Astrocyte (in vitro differentiated cells and primary cell): ENCODE results near the gene TMBIM1. TPM values are rescaled to one million over a fixed set of nuclear protein-coding genes. Genes with fewer than 3 reads are reported as not detected.
A peak's percentile ranks its signal among the peaks of the same experiment; 100 is the strongest.

ENCODE experiments used
- DNase-seq: peaks from one replicate; pipeline ENCODE4 v3.0.0-alpha.2; 2010; ENCODE audit warnings: low read depth
- FAIRE-seq: peaks from 2 replicates; lab custom pipeline; 2011; peaks lifted over from hg19 to GRCh38; lab: Jason Lieb, UNC
- H2AFZ ChIP-seq: 2 replicates; pipeline ENCODE4 v1.6.0; 2012; ENCODE audit warnings: low read depth, low read length, inconsistent platforms
- H3K27ac ChIP-seq: 2 replicates; pipeline ENCODE4 v1.5.1; 2011; ENCODE audit warnings: low read depth, low read length, inconsistent platforms
- H3K27me3 ChIP-seq: 2 replicates; pipeline ENCODE4 v1.6.0; 2011; ENCODE audit warnings: low read length, inconsistent platforms; ENCODE audit not compliant: insufficient read depth
- H3K36me3 ChIP-seq: 2 replicates; pipeline ENCODE4 v1.5.1; 2011; ENCODE audit warnings: low read length, inconsistent platforms; ENCODE audit not compliant: insufficient read depth
- H3K4me1 ChIP-seq: 2 replicates; pipeline ENCODE4 v1.5.1; 2011; ENCODE audit warnings: low read length, inconsistent platforms; ENCODE audit not compliant: insufficient read depth
- H3K4me2 ChIP-seq: 2 replicates; pipeline ENCODE4 v1.6.0; 2012; ENCODE audit warnings: low read length, inconsistent platforms
- H3K4me3 ChIP-seq: 2 replicates; pipeline ENCODE4 v1.5.1; 2011; ENCODE audit warnings: low read depth, mild to moderate bottlenecking, low read length, inconsistent platforms; ENCODE audit not compliant: insufficient read depth
- H3K79me2 ChIP-seq: 2 replicates; pipeline ENCODE4 v1.6.0; 2012; ENCODE audit warnings: mild to moderate bottlenecking, low read length, inconsistent platforms; ENCODE audit not compliant: insufficient read depth
- H3K9ac ChIP-seq: 2 replicates; pipeline ENCODE4 v1.6.0; 2012; ENCODE audit warnings: mild to moderate bottlenecking, low read length, inconsistent platforms
- H3K9me3 ChIP-seq: 2 replicates; pipeline ENCODE4 v1.5.1; 2012; ENCODE audit warnings: low read depth, mild to moderate bottlenecking, low read length, inconsistent platforms; ENCODE audit not compliant: insufficient read depth
- H4K20me1 ChIP-seq: 2 replicates; pipeline ENCODE4 v1.6.0; 2012; ENCODE audit warnings: low read length, inconsistent platforms; ENCODE audit not compliant: insufficient read depth
- H3K27ac Mint-ChIP-seq: one replicate; pipeline ENCODE4 v1.8.0; 2021; ENCODE audit warnings: mild to moderate bottlenecking, mixed read lengths; ENCODE audit not compliant: unreplicated experiment
- H3K27me3 Mint-ChIP-seq: one replicate; pipeline ENCODE4 v1.8.0; 2021; ENCODE audit warnings: low read depth, mixed read lengths; ENCODE audit not compliant: unreplicated experiment
- H3K36me3 Mint-ChIP-seq: one replicate; pipeline ENCODE4 v1.8.0; 2021; ENCODE audit warnings: low read depth, mixed read lengths; ENCODE audit not compliant: unreplicated experiment
- H3K4me1 Mint-ChIP-seq: one replicate; pipeline ENCODE4 v1.8.0; 2021; ENCODE audit warnings: low read depth, mixed read lengths; ENCODE audit not compliant: unreplicated experiment
- H3K4me3 Mint-ChIP-seq: one replicate; pipeline ENCODE4 v1.8.0; 2021; ENCODE audit warnings: mild to moderate bottlenecking, moderate library complexity, mixed read lengths; ENCODE audit not compliant: unreplicated experiment
- H3K9me3 Mint-ChIP-seq: one replicate; pipeline ENCODE4 v1.8.0; 2021; ENCODE audit warnings: mild to moderate bottlenecking, mixed read lengths; ENCODE audit not compliant: unreplicated experiment
- CTCF ChIP-seq: IDR thresholded peaks from 2 replicates; pipeline ENCODE4 v1.5.1; 2011; ENCODE audit warnings: low read depth, mild to moderate bottlenecking, inconsistent platforms, low read length, moderate library complexity; ENCODE audit not compliant: insufficient read depth
- EZH2 ChIP-seq: IDR thresholded peaks from 2 replicates; pipeline ENCODE4 v1.6.1; 2012; ENCODE audit warnings: mild to moderate bottlenecking, low read length, inconsistent platforms; ENCODE audit not compliant: insufficient read depth
- total RNA-seq: library from RNA; stranded (reverse); gene quantifications from 2 replicates; pipeline ENCODE4 v1.2.1, GENCODE V29; 2021

TMBIM1 gene
- total RNA-seq, 1 donor from 2014 or later, result 37.2 TPM

GRCh38 chr2:218286570-218287459, 5.5 kb downstream of the TMBIM1 start:
- Histone ChIP-seq H3K4me2 (peak overlapping the region; percentile 81), H3K79me2 (peaks cover 80% of the 10 kb centered on the region), H4K20me1 (peaks cover 21% of the 10 kb centered on the region), H3K4me1 (peaks cover 76% of the 10 kb centered on the region), H3K27me3 (no peaks in the 10 kb centered on the region), H3K36me3 (no peaks in the 10 kb centered on the region), H3K9ac (peak overlapping the region; percentile 90), H2AFZ (peak overlapping the region; percentile 69), H3K9me3 (no peaks in the 10 kb centered on the region), H3K4me3 (peak overlapping the region; percentile 48), H3K27ac (peak overlapping the region; percentile 100)
- peak overlapping the region; percentile 66 for H3K4me3 Mint-ChIP-seq
- peaks cover 50% of the 10 kb centered on the region for H3K4me1 Mint-ChIP-seq
- FAIRE-seq (no peak), DNase-seq (peak; percentile 95)
- H3K36me3 Mint-ChIP-seq, result peaks cover 2% of the 10 kb centered on the region
- H3K27me3 Mint-ChIP-seq, result no peaks in the 10 kb centered on the region
- H3K9me3 Mint-ChIP-seq, result no peaks in the 10 kb centered on the region
- TF ChIP-seq CTCF (no peak), EZH2 (no peak)
- peak overlapping the region; percentile 98 for H3K27ac Mint-ChIP-seq

- H3K79me2 ChIP-seq, result peaks cover 74% of the 10 kb centered on the region
- Mint-ChIP-seq H3K27ac (no peak overlapping the region), H3K9me3 (no peaks in the 10 kb centered on the region), H3K4me1 (peaks cover 50% of the 10 kb centered on the region), H3K36me3 (no peaks in the 10 kb centered on the region), H3K4me3 (no peak overlapping the region), H3K27me3 (no peaks in the 10 kb centered on the region)
- H3K36me3 ChIP-seq, result peaks cover 4% of the 10 kb centered on the region
- H3K4me3 ChIP-seq, result no peak overlapping the region
- H3K4me2 ChIP-seq, result peak overlapping the region; percentile 81
- no peak for FAIRE-seq
- H3K27ac ChIP-seq, result peak overlapping the region; percentile 100
- TF ChIP-seq CTCF (no peak), EZH2 (no peak)
- H3K9ac ChIP-seq, result peak overlapping the region; percentile 90
- peak; percentile 53 for DNase-seq
- H3K9me3 ChIP-seq, result no peaks in the 10 kb centered on the region
- H3K27me3 ChIP-seq, result no peaks in the 10 kb centered on the region
- H4K20me1 ChIP-seq, result peaks cover 26% of the 10 kb centered on the region
- peaks cover 68% of the 10 kb centered on the region for H3K4me1 ChIP-seq
- no peak overlapping the region for H2AFZ ChIP-seq
These were observed 6.7 kb downstream of the TMBIM1 start for GRCh38 chr2:218285604-218286003.
